ENCODE data around the gene TMEM244.

GRCh38 chr6:129886401-129887155 is 25.5 kb upstream of the TMEM244 start:
- TF ChIP-seq POLR2A (IDR thresholded peaks at IDR 0.05; ENCODE audit: low read depth, low read length) = no peak
- TF ChIP-seq POLR2AphosphoS5 (IDR thresholded peaks at IDR 0.05; ENCODE audit: insufficient read depth, low read depth, low read length) = no peak
- TF ChIP-seq, protein P1, sequence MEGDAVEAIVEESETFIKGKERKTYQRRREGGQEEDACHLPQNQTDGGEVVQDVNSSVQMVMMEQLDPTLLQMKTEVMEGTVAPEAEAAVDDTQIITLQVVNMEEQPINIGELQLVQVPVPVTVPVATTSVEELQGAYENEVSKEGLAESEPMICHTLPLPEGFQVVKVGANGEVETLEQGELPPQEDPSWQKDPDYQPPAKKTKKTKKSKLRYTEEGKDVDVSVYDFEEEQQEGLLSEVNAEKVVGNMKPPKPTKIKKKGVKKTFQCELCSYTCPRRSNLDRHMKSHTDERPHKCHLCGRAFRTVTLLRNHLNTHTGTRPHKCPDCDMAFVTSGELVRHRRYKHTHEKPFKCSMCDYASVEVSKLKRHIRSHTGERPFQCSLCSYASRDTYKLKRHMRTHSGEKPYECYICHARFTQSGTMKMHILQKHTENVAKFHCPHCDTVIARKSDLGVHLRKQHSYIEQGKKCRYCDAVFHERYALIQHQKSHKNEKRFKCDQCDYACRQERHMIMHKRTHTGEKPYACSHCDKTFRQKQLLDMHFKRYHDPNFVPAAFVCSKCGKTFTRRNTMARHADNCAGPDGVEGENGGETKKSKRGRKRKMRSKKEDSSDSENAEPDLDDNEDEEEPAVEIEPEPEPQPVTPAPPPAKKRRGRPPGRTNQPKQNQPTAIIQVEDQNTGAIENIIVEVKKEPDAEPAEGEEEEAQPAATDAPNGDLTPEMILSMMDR (IDR thresholded peaks at IDR 0.05; ENCODE audit: extremely low read depth in 1 of 2, insufficient read depth in 1 of 2, low read depth in 1 of 2, low read length in 2 of 2) = no peak
- no peak for TF ChIP-seq EZH2 (IDR thresholded peaks at IDR 0.05; ENCODE audit: borderline replicate concordance, low read depth, low read length, severe bottlenecking)
- no peak for TF ChIP-seq GATA2 (IDR thresholded peaks at IDR 0.05; ENCODE audit: insufficient read depth, insufficient read length, low read depth, low read length)
- no peak for TF ChIP-seq FOS (IDR thresholded peaks at IDR 0.05; ENCODE audit: borderline replicate concordance, insufficient read depth, low read length)
- no peak for TF ChIP-seq MAX (IDR thresholded peaks at IDR 0.05; ENCODE audit: insufficient read depth, insufficient read length)

Measured in endothelial cell of umbilical vein (primary cell).